ENCODE data around the gene CPA5. TPM values are rescaled to one million over a fixed set of nuclear protein-coding genes. Genes with fewer than 3 reads are reported as not detected.

CPA5 gene
- total RNA-seq, 2 experiments from 2014 or later: not detected

DNA sequence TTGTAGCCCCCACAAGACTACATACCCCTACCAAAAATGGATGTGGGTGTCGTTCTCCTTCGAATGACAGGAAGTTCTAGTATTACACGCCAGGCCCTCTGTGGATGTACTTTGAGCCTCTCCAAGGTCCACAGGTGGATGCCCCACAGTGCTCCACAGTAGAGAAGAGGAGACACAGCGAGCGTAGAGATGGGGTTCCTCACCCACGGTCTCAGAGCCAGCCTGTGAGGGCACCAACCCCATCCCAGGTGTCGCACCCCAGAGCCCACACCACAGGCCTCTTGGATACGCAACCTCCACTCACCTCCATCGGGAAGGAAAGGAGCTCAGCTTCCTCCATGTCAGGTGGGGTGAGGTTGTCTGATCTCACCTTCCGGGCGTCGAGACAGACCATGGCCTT, 2.3 kb downstream of the CPA5 start:
- no peaks in the 10 kb centered on the region for H3K9me2 ChIP-seq (ENCODE audit: insufficient read depth, low read length)
- TF ChIP-seq EZH2phosphoT487 (IDR thresholded peaks at IDR 0.05; ENCODE audit: borderline replicate concordance, low read depth, low read length): no peak
- H3K4me3 ChIP-seq (ENCODE audit: low read depth, low read length, poor library complexity, severe bottlenecking): no peak overlapping the region
- no peaks in the 10 kb centered on the region for H3K36me3 ChIP-seq (ENCODE audit: insufficient read depth, low read length)
- H4K20me1 ChIP-seq (ENCODE audit: insufficient read depth, low read length): no peaks in the 10 kb centered on the region
- H3K4me2 ChIP-seq (ENCODE audit: low read length): no peak overlapping the region
- DNase-seq (ENCODE audit: low spot score): no peak
- ChIA-PET CTCF (ENCODE audit: unreplicated experiment) (no interaction called here), POLR2A (no interaction called here)
- no peaks in the 10 kb centered on the region for H3K79me2 ChIP-seq (ENCODE audit: insufficient read depth, low read depth, low read length)
- intact Hi-C loops (cut with micrococcal nuclease; ENCODE audit: unreplicated experiment): no loop called here
- H3K27ac ChIP-seq (ENCODE audit: low read depth, low read length, poor library complexity, severe bottlenecking): no peak overlapping the region
- H2AFZ ChIP-seq (ENCODE audit: low read length): no peak overlapping the region
- H3K4me1 ChIP-seq (ENCODE audit: insufficient read depth, low read length, poor library complexity, severe bottlenecking): no peaks in the 10 kb centered on the region
- BruUV-seq (replicated peaks): no TSS peak
- H3K9me3 ChIP-seq (ENCODE audit: low read length): no peaks in the 10 kb centered on the region

DNA sequence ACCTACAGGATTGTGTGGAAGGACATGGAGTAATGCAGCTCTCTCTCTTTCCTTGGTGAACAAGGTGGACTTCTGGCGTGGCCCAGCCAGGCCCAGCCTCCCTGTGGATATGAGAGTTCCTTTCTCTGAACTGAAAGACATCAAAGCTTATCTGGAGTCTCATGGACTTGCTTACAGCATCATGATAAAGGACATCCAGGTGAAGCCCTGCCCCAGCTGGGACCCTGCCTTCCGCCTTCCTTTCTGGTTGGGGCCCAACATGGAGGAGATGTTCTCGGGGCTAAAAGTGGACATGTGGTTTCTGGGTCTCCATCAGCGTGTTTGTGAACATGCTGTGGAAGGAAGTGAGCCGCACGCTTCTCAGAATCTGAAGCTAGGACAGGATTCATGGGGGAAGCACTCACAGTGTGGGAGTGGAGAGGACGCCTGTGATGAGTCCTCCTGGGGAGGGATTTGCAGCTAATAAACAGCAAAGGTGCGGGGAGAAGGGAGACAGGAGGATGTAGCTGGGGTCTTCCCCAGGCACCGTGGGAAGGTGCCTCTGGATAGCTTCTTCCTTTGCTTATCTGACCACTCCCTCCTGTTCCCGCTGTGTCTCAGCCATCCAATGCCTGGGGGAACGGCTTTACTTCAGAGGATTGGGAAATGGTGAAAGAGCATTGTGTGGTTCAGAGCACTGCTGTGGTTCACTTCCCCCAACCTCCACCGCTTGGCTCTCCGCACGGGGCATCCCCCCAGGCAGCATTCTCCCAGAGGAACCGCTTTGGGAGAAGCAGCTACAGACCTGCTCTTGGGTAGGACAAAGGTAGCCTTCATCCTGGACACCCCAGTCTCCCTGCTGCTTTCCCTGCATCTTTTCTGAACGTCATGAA, 5.5 kb downstream of the CPA5 start:
- H3K4me3 ChIP-seq (ENCODE audit: low read depth, low read length, poor library complexity, severe bottlenecking): no peak overlapping the region
- ChIA-PET CTCF (ENCODE audit: unreplicated experiment) (no interaction called here), POLR2A (interaction anchor here (0.6 kb wide), 1 partner anchor 404 kb away, joined by 6 read pairs; no protein-coding TSS in a partner anchor)

DNA sequence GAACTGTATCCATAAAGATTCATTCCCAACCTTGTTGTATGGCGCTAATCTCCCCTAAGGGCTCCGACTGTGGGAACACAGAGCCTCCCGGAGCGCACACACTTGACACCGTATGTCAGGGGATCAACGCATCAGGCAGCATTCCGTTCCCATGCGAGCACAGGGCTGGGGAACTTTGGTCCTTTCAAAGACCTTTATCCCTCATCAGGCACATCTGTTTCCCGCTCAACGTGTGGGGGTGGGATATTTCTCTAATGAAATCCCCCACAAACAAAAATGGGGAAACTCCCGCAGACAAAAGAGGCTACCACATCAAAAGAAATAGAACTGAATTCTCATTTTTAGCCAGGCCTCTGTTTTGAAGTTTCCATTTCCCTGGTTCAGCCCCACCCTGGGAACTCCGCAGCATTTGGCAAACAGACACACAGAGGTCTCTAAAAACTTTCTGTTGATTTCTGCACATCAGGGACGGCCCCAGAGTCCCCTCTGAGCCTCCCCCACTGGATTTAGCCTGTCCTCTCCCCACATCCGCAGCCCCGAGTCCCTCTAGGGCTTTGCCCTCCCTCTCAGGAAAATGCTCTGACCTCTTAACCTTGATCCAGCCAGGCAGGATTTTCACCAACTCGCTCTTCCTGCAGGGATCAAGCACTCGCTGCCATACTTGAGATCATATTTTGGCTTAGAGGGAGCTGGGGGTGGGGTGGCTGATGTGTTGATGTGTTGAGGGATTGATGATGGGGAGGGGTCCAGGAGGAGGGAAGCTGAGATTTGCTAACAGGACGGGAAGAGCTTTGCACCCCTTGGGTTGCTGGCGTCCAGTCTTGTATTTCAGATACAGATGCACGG, 6.6 kb downstream of the CPA5 start:
- no peak for TF ChIP-seq EZH2phosphoT487 (IDR thresholded peaks at IDR 0.05; ENCODE audit: borderline replicate concordance, low read depth, low read length)
- TF ChIP-seq, protein P1, sequence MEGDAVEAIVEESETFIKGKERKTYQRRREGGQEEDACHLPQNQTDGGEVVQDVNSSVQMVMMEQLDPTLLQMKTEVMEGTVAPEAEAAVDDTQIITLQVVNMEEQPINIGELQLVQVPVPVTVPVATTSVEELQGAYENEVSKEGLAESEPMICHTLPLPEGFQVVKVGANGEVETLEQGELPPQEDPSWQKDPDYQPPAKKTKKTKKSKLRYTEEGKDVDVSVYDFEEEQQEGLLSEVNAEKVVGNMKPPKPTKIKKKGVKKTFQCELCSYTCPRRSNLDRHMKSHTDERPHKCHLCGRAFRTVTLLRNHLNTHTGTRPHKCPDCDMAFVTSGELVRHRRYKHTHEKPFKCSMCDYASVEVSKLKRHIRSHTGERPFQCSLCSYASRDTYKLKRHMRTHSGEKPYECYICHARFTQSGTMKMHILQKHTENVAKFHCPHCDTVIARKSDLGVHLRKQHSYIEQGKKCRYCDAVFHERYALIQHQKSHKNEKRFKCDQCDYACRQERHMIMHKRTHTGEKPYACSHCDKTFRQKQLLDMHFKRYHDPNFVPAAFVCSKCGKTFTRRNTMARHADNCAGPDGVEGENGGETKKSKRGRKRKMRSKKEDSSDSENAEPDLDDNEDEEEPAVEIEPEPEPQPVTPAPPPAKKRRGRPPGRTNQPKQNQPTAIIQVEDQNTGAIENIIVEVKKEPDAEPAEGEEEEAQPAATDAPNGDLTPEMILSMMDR (conservative IDR thresholded peaks at IDR 0.05; ENCODE audit: low read length): no peak
- Histone ChIP-seq H3K9me3 (ENCODE audit: low read length) (no peaks in the 10 kb centered on the region), H3K4me2 (ENCODE audit: low read length) (peak overlapping the region; percentile 12; the same call in 1 of the 2 replicates), H3K36me3 (ENCODE audit: insufficient read depth, low read length) (no peaks in the 10 kb centered on the region), H3K27ac (ENCODE audit: low read depth, low read length, poor library complexity, severe bottlenecking) (no peak overlapping the region), H2AFZ (ENCODE audit: low read length) (no peak overlapping the region), H3K4me3 (ENCODE audit: low read depth, low read length, poor library complexity, severe bottlenecking) (no peak overlapping the region), H4K20me1 (ENCODE audit: insufficient read depth, low read length) (no peaks in the 10 kb centered on the region), H3K4me1 (ENCODE audit: insufficient read depth, low read length, poor library complexity, severe bottlenecking) (no peaks in the 10 kb centered on the region), H3K9me2 (ENCODE audit: insufficient read depth, low read length) (no peaks in the 10 kb centered on the region), H3K79me2 (ENCODE audit: insufficient read depth, low read depth, low read length) (no peaks in the 10 kb centered on the region)
- POLR2A ChIA-PET: interaction anchor here (0.6 kb wide), 1 partner anchor 96 kb away, joined by 3 read pairs; no protein-coding TSS in a partner anchor
- BruUV-seq (replicated peaks): no TSS peak
- CTCF ChIA-PET (ENCODE audit: unreplicated experiment): no interaction called here
- DNase-seq (ENCODE audit: low spot score): no peak
- intact Hi-C loops (cut with micrococcal nuclease; ENCODE audit: unreplicated experiment): no loop called here

More for the DNA sequence above, 5.5 kb downstream of the CPA5 start:
- intact Hi-C loops (cut with micrococcal nuclease; ENCODE audit: unreplicated experiment): no loop called here
- no peak overlapping the region for H3K4me2 ChIP-seq (ENCODE audit: low read length)
- H3K4me1 ChIP-seq (ENCODE audit: insufficient read depth, low read length, poor library complexity, severe bottlenecking): no peaks in the 10 kb centered on the region
- H3K36me3 ChIP-seq (ENCODE audit: insufficient read depth, low read length): no peaks in the 10 kb centered on the region
- no peaks in the 10 kb centered on the region for H4K20me1 ChIP-seq (ENCODE audit: insufficient read depth, low read length)
- H3K79me2 ChIP-seq (ENCODE audit: insufficient read depth, low read depth, low read length): no peaks in the 10 kb centered on the region
- DNase-seq (ENCODE audit: low spot score): no peak
- TF ChIP-seq EZH2phosphoT487 (IDR thresholded peaks at IDR 0.05; ENCODE audit: borderline replicate concordance, low read depth, low read length): no peak
- TF ChIP-seq, protein P1 (conservative IDR thresholded peaks at IDR 0.05; ENCODE audit: low read length): no peak
- BruUV-seq (replicated peaks): no TSS peak
- H3K9me3 ChIP-seq (ENCODE audit: low read length): no peaks in the 10 kb centered on the region
- H3K9me2 ChIP-seq (ENCODE audit: insufficient read depth, low read length): no peaks in the 10 kb centered on the region
- H2AFZ ChIP-seq (ENCODE audit: low read length): no peak overlapping the region
- H3K27ac ChIP-seq (ENCODE audit: low read depth, low read length, poor library complexity, severe bottlenecking): no peak overlapping the region

Measured in OCI-LY7 (cell line).